Embryonic facial prominence (tissue), 1 donor: ENCODE results near the gene SAMSN1.

Experiments
- DNase-seq: peaks from one replicate; pipeline ENCODE4 v3.0.0-alpha.2; 2016; ENCODE audit errors: extremely low spot score

Gene SAMSN1

DNA sequence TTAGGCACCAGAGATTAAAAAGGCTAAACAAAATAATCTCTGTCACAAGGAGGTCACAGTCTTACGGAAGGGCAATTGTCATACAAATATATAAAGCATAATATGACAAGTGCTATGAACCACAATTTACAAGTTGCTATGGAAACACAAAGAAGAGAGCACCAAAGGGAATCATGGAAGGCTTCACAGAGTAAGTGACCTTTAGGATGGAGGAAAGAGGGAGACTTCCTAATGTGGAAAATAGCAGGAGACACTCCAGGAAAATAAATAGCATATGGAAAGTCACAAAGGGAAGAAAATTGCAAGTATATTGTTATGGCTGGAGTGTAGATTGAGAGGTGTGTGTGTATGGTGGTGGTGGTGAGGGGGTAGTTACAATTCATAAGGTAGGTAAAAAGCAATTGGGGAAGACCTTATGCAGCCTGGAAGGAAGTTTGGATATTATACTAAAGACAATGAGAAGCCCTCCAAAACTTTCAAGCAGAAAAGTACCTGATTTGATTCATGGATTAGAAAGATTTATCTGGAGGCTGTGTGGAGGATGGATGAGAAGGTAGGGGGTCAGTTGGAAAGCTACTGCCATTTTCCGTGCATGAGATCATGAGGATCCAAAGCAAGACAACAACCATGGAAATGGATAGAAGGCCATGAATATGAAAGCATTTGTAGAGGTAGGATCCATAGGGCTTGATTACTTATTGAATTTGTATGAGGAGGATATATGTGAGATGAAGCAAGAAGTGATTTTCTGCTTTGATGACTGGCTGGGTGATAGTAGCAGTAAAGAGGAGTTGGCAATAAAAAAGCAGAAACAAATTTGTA, 61.7 kb downstream of the SAMSN1 start:
- DNase-seq = no peak

DNA sequence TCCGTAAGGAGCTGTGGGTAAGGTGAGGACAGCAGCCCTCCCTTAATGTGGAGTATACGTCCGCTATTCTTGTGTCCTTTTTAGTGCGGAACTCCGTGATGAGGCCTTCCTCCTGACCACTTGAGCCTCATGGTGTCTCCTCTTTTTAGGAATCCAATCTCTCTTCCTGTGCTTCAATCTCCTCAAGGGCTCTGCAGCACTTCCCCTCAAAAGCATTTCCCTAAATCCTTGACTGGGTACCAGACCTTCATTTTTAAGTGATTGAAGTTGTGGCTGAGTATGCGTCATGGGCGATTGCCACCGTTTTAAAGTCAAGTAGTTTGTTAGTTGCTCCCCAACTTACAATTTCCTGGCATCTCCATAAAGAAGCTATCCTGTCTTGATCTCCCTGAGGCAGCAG, 62.8 kb downstream of the SAMSN1 start:
- no peak for DNase-seq

DNA sequence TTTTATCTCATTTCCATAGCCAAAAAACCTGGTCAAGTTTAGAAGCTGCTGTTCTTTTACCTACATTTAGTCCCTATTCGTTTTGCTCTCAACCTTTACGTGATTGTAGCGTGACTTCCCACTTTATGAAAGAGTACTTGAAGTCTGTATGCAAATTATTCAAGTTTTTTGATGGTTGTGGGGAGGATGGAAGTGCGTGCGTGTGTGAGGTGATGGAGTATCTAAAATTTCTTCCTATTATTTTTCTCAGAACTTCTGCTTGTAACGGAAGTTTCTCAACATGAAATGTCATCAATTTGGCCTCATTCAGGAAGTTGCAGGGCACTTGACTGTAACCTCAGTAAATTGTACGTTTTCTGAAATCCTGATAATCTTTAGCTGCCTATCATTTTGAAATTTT, 64.0 kb downstream of the SAMSN1 start:
- no peak for DNase-seq

DNA sequence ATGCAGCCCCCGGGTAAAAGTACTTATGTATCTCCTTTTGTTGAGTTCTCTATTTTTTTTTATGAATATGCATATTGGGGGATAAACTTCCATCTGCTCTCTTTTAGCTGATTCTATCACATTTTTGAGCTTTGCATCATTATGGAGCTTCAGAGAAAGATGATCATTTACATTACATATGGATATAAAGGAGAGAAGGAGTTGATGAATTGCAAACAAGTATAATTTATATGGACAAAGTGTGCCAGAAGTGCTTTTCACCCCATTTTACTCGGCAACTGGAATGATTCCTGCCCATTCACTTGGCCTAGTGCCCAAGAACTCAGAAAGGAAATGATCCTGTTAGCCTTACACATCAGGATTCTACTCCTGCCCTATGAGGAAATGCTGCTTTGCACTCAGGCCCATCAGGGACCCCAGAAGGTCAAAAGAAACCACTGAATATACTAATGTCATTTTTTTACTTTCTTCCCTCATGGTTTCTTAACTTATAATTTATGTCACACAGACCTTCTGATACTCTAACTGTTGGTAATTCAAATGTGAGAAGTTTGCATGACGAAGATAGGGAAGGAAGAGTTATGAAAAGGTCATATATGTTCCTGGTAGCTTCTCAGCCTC, 65.6 kb downstream of the SAMSN1 start:
- DNase-seq = no peak

DNA sequence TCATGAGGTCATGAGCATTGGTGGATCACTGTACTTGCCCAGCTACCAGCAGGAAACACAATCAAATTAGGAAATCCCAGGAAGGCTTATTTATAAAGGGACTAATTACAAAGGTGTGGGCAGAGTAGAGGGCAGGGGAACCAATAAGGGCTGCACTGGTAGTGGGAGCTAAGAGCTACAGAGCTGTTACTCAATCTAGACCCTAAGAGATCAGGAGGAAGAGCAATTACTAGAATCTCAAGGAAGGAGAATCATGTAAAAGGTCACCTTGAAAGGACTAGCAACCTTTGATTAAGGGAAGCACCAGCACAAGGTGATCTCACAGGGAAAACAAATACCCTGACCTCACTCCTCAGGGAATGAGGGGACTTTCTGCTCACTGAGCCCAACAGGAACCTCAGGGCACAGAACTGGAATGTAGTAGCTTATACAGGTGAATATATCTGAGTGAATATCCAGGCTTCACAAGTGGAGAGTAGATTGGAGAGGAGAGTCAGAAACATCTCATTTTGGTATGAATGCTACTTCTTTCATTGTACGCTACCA, 66.8 kb downstream of the SAMSN1 start:
- DNase-seq = no peak

DNA sequence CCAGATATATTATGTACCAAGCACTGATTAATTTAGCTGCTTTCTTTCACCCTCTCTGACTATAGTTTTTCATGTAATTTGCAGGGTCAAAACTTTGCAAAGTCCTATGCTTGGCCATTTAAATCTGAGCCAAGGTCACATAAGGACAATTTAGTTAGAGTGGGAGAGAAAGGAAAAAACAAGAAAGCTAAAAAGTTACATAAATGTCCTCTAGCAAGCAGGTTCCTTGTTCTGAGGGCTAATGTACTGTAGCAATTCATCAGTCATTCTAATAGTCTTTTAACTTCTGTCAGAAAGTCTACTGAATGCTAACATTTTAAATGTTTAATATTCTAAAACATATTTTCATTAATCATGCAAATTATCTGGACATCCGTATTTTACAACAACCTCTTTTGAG, 68.3 kb downstream of the SAMSN1 start:
- DNase-seq = no peak

DNA sequence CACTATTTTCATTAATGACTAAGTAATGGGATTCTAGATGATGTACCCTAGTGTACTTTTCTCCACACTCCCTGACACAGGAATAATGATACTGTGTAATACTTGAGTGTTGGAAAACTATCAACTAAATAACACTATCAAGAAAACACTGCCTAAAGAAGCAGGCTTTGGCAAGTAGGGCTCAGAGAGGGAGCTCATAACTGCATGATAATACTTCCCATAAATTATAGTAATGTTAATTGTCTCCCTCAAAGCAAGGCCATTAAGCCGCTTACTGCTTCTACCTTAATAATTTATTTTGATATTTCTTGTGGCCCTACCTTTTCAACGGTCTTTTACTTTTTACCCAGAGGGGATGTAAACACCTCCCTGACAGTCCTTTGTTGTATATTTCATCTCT, 69.0 kb downstream of the SAMSN1 start:
- no peak for DNase-seq

DNA sequence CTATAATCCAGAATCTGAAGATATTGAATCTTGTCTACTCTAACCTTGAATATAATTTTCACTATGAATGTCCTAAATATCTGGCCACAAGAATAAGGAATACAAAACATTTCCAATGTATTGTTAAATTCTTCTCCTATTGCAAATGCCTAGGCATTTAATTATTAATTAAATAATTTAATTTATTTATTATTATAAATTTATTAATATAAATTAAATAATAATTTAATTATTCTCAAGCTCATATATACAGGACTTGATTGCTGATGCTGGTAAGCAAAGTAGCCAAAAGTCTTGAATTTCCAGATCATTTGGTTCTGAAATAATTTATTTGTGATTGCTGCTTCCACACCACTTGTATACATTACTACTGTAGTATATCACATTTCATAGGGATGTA, 71.1 kb downstream of the SAMSN1 start:
- DNase-seq = no peak

DNA sequence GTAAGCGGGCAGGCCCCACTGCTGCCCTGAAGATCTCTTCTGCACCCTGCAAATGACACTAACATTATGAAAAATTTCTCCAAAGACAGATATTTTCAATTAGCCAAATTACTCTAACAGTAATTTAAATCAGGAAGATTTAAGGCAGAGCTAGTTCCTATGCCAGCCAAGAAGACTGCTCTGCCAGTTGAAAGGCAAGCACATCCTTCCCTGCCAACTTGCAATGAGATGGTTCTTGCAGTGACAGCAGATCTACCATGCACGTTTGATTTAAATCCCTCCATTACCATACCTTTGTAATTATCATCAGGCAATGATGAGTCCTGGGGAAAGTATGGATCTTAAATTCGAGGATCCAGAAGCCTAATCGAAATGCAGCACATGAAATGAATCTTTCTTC, 76.5 kb downstream of the SAMSN1 start:
- no peak for DNase-seq

DNA sequence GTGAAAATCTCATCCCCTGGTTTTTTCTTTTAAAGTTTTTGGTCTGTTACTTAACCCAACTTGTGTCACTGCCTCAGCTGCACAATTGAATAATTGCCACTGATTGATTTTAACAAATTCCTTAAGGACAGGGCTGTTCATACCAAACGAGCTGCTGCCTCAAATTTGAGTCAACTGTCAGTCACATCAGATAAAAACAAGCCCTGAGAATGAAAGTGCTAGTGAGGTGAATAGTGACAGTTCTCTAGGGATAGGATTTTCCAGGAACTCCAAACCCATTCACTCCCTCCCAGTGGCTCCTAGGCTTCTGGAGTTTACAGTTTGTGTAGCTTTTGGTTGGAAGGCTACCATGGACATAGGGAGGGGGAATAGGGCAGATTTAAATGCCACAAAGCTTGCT, 79.4 kb downstream of the SAMSN1 start:
- DNase-seq = no peak

DNA sequence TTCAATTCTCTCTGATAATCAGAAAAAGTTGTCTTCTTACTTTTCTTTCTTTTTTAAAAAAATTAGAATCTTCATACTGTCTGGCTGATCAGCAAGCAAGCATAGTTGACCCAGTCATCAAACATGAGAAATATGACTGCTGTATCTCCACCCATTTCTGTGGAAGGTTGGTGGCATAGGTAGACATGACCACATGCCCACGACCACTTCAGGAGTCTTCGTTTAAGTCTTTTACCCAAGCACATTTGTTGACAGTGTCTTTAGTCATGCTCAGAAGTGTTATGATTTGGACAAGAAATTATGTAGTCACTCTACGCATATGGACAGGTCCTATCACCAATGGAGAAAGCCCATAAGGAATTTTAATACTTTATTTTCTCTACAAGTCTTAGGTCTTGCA, 88.4 kb downstream of the SAMSN1 start:
- no peak for DNase-seq

DNA sequence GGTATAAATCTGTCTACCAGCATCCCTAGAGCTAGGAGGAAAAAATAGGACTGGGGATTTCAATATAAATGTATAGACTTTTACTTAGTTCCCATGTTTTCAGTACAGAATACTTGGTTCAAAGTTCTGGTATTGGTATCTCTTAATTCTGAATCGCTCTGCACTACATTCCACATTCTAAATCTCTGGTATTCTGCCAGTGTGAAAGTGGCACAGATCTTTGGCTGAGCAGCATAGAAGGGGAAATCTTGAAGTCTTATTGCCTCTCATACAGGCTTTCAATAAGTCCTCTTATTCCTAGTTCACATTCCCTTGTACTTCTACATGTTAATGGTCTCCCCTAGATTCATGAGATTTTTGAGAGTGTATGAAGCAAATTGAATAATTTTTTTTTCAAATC, 89.2 kb downstream of the SAMSN1 start:
- no peak for DNase-seq

DNA sequence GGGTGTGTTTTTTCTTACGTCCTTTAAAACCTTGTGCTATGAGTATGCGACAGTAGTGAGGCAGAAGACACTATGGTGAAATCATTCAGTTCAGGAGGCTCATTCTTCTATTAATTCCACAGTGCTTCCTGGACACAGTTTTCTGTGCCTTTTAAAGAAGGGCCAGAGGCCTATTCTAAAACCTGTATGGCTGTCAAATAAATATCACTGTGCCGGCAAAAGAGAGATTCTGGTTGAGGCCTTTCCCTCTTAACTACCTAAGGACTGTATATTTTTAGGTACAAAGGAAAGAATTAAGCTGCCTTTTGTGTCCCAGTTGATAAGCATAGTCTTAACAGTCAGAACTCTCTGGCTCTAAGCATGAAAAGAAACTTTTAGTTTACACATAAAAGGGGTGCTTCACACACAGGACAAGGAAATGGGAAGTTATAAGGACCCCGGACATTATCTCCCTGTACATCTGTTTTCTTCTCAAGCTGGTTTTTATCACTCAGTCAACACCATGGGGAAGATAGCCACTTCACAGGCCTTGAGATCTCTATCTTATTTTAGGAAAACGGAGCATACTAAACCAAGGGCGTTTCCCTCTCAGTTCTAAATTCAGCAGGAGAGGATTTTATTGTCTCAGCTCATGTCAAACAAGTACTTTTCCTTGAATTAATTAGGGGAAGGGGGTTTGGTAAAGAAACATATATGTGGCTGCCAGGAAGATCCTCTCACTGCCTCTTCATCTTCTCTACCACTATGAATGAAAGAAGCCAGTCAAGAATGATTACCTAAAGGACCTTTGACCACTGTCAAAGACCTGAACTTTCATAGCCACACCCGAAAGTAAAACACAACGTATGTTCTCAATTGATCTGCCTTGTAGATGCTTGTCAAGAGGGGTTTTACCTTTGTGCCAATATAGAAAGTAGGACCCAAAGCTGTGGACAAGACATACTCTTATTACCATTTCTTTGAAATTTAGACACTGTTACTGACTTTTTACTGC, 91.8 kb downstream of the SAMSN1 start:
- no peak for DNase-seq

DNA sequence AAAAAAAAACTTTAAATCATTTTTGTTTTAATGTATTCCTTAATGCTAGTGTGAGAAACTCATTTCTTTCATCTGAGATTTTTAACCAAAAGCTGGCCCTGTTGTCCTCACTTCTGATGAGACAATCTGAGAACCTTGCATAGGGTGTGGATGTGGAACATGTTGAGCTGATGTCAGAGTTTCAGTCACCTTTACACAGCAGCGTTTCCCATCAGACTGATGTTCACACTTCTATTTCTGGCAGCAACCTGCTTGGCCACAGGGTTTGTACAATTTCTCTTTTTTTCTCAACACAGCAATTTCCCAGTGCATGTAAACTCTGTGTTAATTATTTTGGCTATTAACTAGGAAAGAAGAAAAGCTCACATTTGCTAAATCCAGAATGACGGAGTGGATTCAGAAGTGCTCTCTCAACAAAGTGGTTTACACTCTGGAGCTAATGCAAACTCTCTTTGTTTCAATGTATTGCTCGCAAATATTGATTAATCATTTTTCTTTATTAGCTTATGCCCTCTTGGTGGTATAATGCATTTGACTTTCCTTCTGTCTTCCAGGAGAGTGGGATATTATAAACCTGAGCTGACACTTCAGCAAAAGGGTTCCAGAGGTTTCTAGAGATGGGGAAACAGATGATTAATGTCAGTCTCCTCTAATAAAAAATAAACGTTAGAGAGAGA, 92.6 kb downstream of the SAMSN1 start:
- DNase-seq = no peak

DNA sequence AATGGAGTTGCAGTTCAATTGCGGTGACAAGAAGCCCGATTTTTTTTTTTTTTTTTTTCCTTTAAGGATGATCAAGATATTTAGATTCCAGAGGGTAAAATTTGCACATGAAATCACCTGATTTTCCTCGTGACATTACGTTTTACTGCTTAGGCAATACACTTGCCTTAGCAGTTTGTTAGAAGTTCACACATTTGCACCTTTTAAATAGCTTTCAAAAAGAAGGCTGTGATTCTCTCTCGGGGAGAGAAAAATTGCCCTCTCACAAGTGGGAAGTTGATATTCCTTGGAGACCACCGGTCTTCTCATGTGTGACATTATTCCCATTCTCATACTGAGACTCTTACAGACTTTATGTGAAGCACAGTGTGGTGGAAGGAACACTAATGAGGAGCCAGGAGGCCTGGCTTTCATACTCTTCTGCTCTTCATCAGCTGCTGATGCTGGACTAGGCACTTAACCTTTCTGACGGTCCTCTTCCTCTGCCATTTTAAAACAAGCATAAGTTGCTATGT, 93.3 kb downstream of the SAMSN1 start:
- DNase-seq = no peak

DNA sequence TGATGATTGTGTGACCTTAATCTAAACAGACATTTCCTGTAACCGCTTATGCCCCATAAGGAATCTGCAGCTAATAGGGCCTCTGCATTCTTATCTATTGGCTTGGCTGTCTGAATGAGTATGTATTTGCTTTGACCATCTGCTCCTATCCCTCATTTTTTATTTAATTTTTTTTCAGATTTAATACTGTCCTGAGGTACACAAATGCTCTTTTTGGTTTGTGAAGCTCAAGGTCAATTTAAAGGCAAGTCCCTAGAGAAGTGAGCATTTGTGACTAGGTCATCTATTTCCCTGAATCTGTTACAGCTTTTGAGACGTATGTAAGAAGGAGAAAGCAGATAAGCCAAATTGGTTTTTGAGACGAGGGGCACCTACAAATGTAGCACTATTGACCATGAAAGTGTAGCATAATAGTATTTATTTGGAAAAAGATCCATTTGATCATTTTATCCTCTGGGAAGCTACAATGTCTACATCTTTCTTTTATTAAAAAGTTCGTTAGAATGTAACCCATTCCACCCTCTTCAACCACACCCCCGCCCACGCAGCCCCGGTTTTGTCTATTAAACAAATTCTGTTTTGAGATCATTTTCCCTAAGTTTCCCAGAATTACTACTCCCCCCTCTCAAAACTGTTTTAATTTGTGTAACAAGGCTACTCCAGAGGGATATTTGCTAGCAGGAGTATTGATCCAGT, 93.9 kb downstream of the SAMSN1 start:
- DNase-seq = no peak

DNA sequence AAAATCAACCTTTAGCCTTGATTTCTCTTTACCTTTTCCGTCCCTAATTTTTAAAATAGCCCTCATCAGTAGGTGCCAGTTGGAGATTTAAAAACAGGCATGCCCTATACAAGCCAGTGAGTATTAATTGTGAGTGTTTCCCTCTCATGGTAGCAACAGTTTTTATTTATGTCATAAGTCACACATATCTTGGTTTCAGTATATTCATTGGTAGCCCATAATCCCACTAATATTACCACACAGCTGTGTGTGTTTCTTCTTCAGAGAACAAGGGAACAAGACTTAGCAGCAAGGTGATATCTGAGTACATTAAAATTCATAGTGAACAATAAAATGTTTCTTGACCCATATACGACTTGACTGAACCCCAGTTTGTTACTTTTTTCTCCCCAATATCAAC, 94.6 kb downstream of the SAMSN1 start:
- DNase-seq = no peak

DNA sequence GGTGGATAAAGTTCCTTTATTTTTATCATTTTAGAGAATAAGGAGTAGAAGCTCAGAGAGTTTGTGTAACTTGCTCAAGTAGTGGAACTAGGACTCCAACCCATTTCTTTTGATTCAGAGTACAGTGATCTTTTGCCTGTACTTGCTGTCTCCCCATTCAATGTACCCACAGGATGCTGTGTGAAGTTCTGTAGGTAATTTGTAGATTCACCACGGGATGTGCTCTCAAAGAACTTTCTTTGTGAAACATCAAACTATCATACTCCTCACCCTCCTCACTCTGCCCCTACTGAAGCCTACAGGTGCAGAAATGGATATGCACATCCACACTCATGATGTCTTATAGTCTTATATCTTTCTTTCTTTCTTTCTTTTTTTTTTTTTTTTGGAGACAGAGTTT, 97.3 kb downstream of the SAMSN1 start:
- no peak for DNase-seq

DNA sequence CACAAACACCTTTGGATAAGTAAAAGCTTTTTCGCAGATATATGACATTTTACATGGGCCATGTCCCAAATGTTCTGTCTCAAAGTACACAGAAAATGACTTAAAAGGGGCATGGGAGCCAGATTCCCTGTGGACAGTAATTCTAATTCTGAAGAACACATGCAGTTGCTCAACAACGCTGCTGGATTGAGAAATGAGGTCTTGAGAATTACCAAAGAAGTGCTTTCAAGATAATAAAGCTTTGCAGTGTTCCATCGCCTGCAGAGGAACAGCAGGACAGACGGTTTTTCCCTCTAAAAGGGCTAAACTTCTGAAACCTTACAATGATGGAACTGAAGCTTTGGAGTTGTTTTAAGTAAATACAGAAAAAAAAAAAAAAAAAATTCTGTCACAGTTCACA, 107.9 kb downstream of the SAMSN1 start:
- no peak for DNase-seq

DNA sequence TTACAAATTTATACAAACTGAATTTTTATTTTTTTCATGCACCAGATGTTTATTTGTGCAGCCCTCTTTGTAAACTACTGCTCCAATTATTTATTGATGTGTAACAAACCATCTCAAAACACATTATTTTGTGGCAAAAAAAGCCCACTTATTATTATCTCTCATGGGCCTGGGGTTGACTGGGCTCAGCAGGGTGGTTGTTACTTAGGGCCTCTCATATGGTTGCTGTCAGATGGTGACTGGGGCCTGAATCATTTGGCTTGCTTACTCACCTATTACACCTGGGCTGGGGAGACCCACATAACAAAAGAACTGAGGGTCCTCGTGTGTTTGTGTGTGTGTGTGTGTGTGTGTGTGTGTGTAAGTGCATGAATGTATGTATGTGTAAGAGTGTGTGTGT, 110.7 kb downstream of the SAMSN1 start:
- no peak for DNase-seq
